ENCODE results near the gene ATP9A.

The ATP9A gene

GRCh38 chr20:51610761-51611624, 157.2 kb downstream of the ATP9A start:
- no peak overlapping the region for H3K27ac ChIP-seq (replicated peaks; ENCODE audit: low read length)
- DNase-seq (ENCODE audit: low spot score), result no peak
- no peaks in the 10 kb centered on the region for H3K27me3 ChIP-seq (ENCODE audit: control insufficient read depth in 3 of 3, insufficient read depth in 3 of 3, low read depth in 1 of 3, low read length in 3 of 3)
- H3K9me3 ChIP-seq (replicated peaks in 1 of 2; ENCODE audit: control insufficient read depth in 2 of 2, insufficient read depth in 1 of 2, low read depth in 1 of 2, low read length in 2 of 2), result no peaks in the 10 kb centered on the region
- H3K4me1 ChIP-seq (ENCODE audit: control insufficient read depth in 2 of 2, insufficient read depth in 1 of 2, low read depth in 1 of 2, low read length in 2 of 2), result peaks cover 0 to 1% of the 10 kb centered on the region in 2 donors
- no peak overlapping the region for H3K4me3 ChIP-seq (ENCODE audit: low read length in 2 of 2)
- no peak overlapping the region for H3K14ac ChIP-seq (ENCODE audit: low read length)
- H2BK15ac ChIP-seq (ENCODE audit: low read length), result no peak overlapping the region
- no peak overlapping the region for H3K4me2 ChIP-seq (ENCODE audit: insufficient read depth, low read length, poor library complexity, severe bottlenecking)
- no peak overlapping the region for H3K9ac ChIP-seq (ENCODE audit: low read depth, low read length, poor library complexity)
- H2BK12ac ChIP-seq (ENCODE audit: low read length), result no peak overlapping the region
- no peak overlapping the region for H2BK5ac ChIP-seq (ENCODE audit: low read length)
- no peak overlapping the region for H2AFZ ChIP-seq (ENCODE audit: low read length)
- H2AK5ac ChIP-seq (ENCODE audit: low read depth, low read length), result no peak overlapping the region
- no peak overlapping the region for H3K4ac ChIP-seq (ENCODE audit: low read length)
- H2BK120ac ChIP-seq (ENCODE audit: low read depth, low read length), result no peak overlapping the region
- H4K8ac ChIP-seq (ENCODE audit: low read depth, low read length), result no peak overlapping the region
- no peak overlapping the region for H3K23ac ChIP-seq (ENCODE audit: low read depth, low read length, poor library complexity)
- H3K79me1 ChIP-seq (ENCODE audit: low read depth, low read length), result no peaks in the 10 kb centered on the region
- WGBS, 2 donors (ENCODE audit: extremely low coverage in 2 of 2, insufficient read length in 2 of 2, insufficient replicate concordance in 1 of 2), result no CpG with 5 or more reads among the region's 16 CpGs
- peaks cover 2 to 53% of the 10 kb centered on the region in 2 donors for H3K36me3 ChIP-seq (replicated peaks in 1 of 2; ENCODE audit: control insufficient read depth in 2 of 2, insufficient read depth in 2 of 2, low read length in 2 of 2)
- no peak overlapping the region for H3K18ac ChIP-seq (ENCODE audit: low read length)
- no peak overlapping the region for H4K91ac ChIP-seq (ENCODE audit: low read depth, low read length, poor library complexity)

- no peak overlapping the region for H3K4ac ChIP-seq (ENCODE audit: low read length)
- WGBS, 2 donors (ENCODE audit: extremely low coverage in 2 of 2, insufficient read length in 2 of 2, insufficient replicate concordance in 1 of 2), result no CpG with 5 or more reads among the region's 8 CpGs
- H2AK5ac ChIP-seq (ENCODE audit: low read depth, low read length), result no peak overlapping the region
- no peak overlapping the region for H3K14ac ChIP-seq (ENCODE audit: low read length)
- H3K4me2 ChIP-seq (ENCODE audit: insufficient read depth, low read length, poor library complexity, severe bottlenecking), result no peak overlapping the region
- H3K27ac ChIP-seq (replicated peaks; ENCODE audit: low read length), result no peak overlapping the region
- H3K79me1 ChIP-seq (ENCODE audit: low read depth, low read length), result no peaks in the 10 kb centered on the region
- H3K27me3 ChIP-seq (ENCODE audit: control insufficient read depth in 3 of 3, insufficient read depth in 3 of 3, low read depth in 1 of 3, low read length in 3 of 3), result no peaks in the 10 kb centered on the region
- peaks cover 0 to 1% of the 10 kb centered on the region in 2 donors for H3K4me1 ChIP-seq (ENCODE audit: control insufficient read depth in 2 of 2, insufficient read depth in 1 of 2, low read depth in 1 of 2, low read length in 2 of 2)
- no peak for DNase-seq (ENCODE audit: low spot score)
- no peak overlapping the region for H3K4me3 ChIP-seq (ENCODE audit: low read length in 2 of 2)
- no peak overlapping the region for H4K8ac ChIP-seq (ENCODE audit: low read depth, low read length)
- H4K91ac ChIP-seq (ENCODE audit: low read depth, low read length, poor library complexity), result no peak overlapping the region
- H2AFZ ChIP-seq (ENCODE audit: low read length), result no peak overlapping the region
- no peak overlapping the region for H2BK15ac ChIP-seq (ENCODE audit: low read length)
- H3K36me3 ChIP-seq (replicated peaks in 1 of 2; ENCODE audit: control insufficient read depth in 2 of 2, insufficient read depth in 2 of 2, low read length in 2 of 2), result peaks cover 2 to 52% of the 10 kb centered on the region in 2 donors
- no peaks in the 10 kb centered on the region for H3K9me3 ChIP-seq (replicated peaks in 1 of 2; ENCODE audit: control insufficient read depth in 2 of 2, insufficient read depth in 1 of 2, low read depth in 1 of 2, low read length in 2 of 2)
- H3K18ac ChIP-seq (ENCODE audit: low read length), result no peak overlapping the region
- H2BK5ac ChIP-seq (ENCODE audit: low read length), result no peak overlapping the region
- no peak overlapping the region for H2BK12ac ChIP-seq (ENCODE audit: low read length)
- H3K23ac ChIP-seq (ENCODE audit: low read depth, low read length, poor library complexity), result no peak overlapping the region
- no peak overlapping the region for H2BK120ac ChIP-seq (ENCODE audit: low read depth, low read length)
- H3K9ac ChIP-seq (ENCODE audit: low read depth, low read length, poor library complexity), result no peak overlapping the region
Measured at GRCh38 chr20:51610111-51610510, 158.1 kb downstream of the ATP9A start.

- Histone ChIP-seq H3K36me3 (replicated peaks in 1 of 2; ENCODE audit: control insufficient read depth in 2 of 2, insufficient read depth in 2 of 2, low read length in 2 of 2) (peaks cover 4 to 61% of the 10 kb centered on the region in 2 donors), H3K27me3 (ENCODE audit: control insufficient read depth in 3 of 3, insufficient read depth in 3 of 3, low read depth in 1 of 3, low read length in 3 of 3) (no peaks in the 10 kb centered on the region), H3K4me1 (ENCODE audit: control insufficient read depth in 2 of 2, insufficient read depth in 1 of 2, low read depth in 1 of 2, low read length in 2 of 2) (peaks cover 0 to 1% of the 10 kb centered on the region in 2 donors), H3K27ac (replicated peaks; ENCODE audit: low read length) (no peak overlapping the region), H3K79me1 (ENCODE audit: low read depth, low read length) (no peaks in the 10 kb centered on the region), H4K91ac (ENCODE audit: low read depth, low read length, poor library complexity) (no peak overlapping the region), H2BK12ac (ENCODE audit: low read length) (no peak overlapping the region), H2AFZ (ENCODE audit: low read length) (no peak overlapping the region), H3K9me3 (replicated peaks in 1 of 2; ENCODE audit: control insufficient read depth in 2 of 2, insufficient read depth in 1 of 2, low read depth in 1 of 2, low read length in 2 of 2) (no peaks in the 10 kb centered on the region), H3K14ac (ENCODE audit: low read length) (no peak overlapping the region), H2AK5ac (ENCODE audit: low read depth, low read length) (no peak overlapping the region), H3K9ac (ENCODE audit: low read depth, low read length, poor library complexity) (no peak overlapping the region), H3K4ac (ENCODE audit: low read length) (no peak overlapping the region), H2BK15ac (ENCODE audit: low read length) (no peak overlapping the region), H2BK120ac (ENCODE audit: low read depth, low read length) (no peak overlapping the region), H3K18ac (ENCODE audit: low read length) (no peak overlapping the region), H3K4me2 (ENCODE audit: insufficient read depth, low read length, poor library complexity, severe bottlenecking) (no peak overlapping the region), H4K8ac (ENCODE audit: low read depth, low read length) (no peak overlapping the region), H3K4me3 (ENCODE audit: low read length in 2 of 2) (no peak overlapping the region), H3K23ac (ENCODE audit: low read depth, low read length, poor library complexity) (no peak overlapping the region), H2BK5ac (ENCODE audit: low read length) (no peak overlapping the region)
- WGBS, 2 donors (ENCODE audit: extremely low coverage in 2 of 2, insufficient read length in 2 of 2, insufficient replicate concordance in 1 of 2), result no CpG with 5 or more reads among the region's 9 CpGs
- DNase-seq (ENCODE audit: low spot score), result no peak
Measured at GRCh38 chr20:51609251-51609650, 158.9 kb downstream of the ATP9A start.

GRCh38 chr20:51608061-51608460, 160.1 kb downstream of the ATP9A start:
- Histone ChIP-seq H3K79me1 (ENCODE audit: low read depth, low read length) (no peaks in the 10 kb centered on the region), H3K18ac (ENCODE audit: low read length) (no peak overlapping the region), H3K9me3 (replicated peaks in 1 of 2; ENCODE audit: control insufficient read depth in 2 of 2, insufficient read depth in 1 of 2, low read depth in 1 of 2, low read length in 2 of 2) (no peaks in the 10 kb centered on the region), H2BK15ac (ENCODE audit: low read length) (no peak overlapping the region), H3K36me3 (replicated peaks in 1 of 2; ENCODE audit: control insufficient read depth in 2 of 2, insufficient read depth in 2 of 2, low read length in 2 of 2) (peaks cover 4 to 62% of the 10 kb centered on the region in 2 donors), H3K14ac (ENCODE audit: low read length) (no peak overlapping the region), H3K4me2 (ENCODE audit: insufficient read depth, low read length, poor library complexity, severe bottlenecking) (no peak overlapping the region), H3K23ac (ENCODE audit: low read depth, low read length, poor library complexity) (no peak overlapping the region), H3K27me3 (ENCODE audit: control insufficient read depth in 3 of 3, insufficient read depth in 3 of 3, low read depth in 1 of 3, low read length in 3 of 3) (no peaks in the 10 kb centered on the region), H2AFZ (ENCODE audit: low read length) (no peak overlapping the region), H4K8ac (ENCODE audit: low read depth, low read length) (no peak overlapping the region), H3K27ac (replicated peaks; ENCODE audit: low read length) (no peak overlapping the region), H2BK12ac (ENCODE audit: low read length) (no peak overlapping the region), H3K9ac (ENCODE audit: low read depth, low read length, poor library complexity) (no peak overlapping the region), H2AK5ac (ENCODE audit: low read depth, low read length) (no peak overlapping the region), H2BK120ac (ENCODE audit: low read depth, low read length) (no peak overlapping the region), H3K4me3 (ENCODE audit: low read length in 2 of 2) (no peak overlapping the region), H2BK5ac (ENCODE audit: low read length) (no peak overlapping the region), H3K4me1 (ENCODE audit: control insufficient read depth in 2 of 2, insufficient read depth in 1 of 2, low read depth in 1 of 2, low read length in 2 of 2) (peaks cover 0 to 1% of the 10 kb centered on the region in 2 donors), H3K4ac (ENCODE audit: low read length) (no peak overlapping the region), H4K91ac (ENCODE audit: low read depth, low read length, poor library complexity) (no peak overlapping the region)
- WGBS, 2 donors (ENCODE audit: extremely low coverage in 2 of 2, insufficient read length in 2 of 2, insufficient replicate concordance in 1 of 2), result no CpG with 5 or more reads among the region's 5 CpGs
- DNase-seq (ENCODE audit: low spot score), result no peak
